Measurements from ENCODE around the gene FAM241A.

GRCh38 chr4:112143781-112144180 lies 1.5 kb upstream of the FAM241A start:
- TF ChIP-seq CTBP1 (IDR thresholded peaks at IDR 0.05; ENCODE audit: borderline replicate concordance) (no peak), BHLHE40 (IDR thresholded peaks at IDR 0.05; ENCODE audit: borderline replicate concordance) (no peak)
